Neuronal stem cell (in vitro differentiated cells): ENCODE data around the gene NAALADL2.

Source experiments
- DNase-seq: peaks from one replicate; pipeline ENCODE4 v3.0.0-alpha.2; 2013; ENCODE audit warnings: low spot score
- H2AFZ ChIP-seq: one replicate; pipeline ENCODE4 v1.6.1; 2013; ENCODE audit warnings: mild to moderate bottlenecking, low read length, inconsistent platforms
- H2AK5ac ChIP-seq: 2 replicates; pipeline ENCODE4 v1.6.1; 2013; ENCODE audit warnings: low read depth, mild to moderate bottlenecking, inconsistent platforms, low read length, moderate library complexity, mixed read lengths
- H2BK120ac ChIP-seq: 2 replicates; pipeline ENCODE4 v1.6.1; 2013; ENCODE audit warnings: low read depth, mild to moderate bottlenecking, inconsistent platforms, low read length, moderate library complexity, mixed read lengths
- H2BK12ac ChIP-seq: one replicate; pipeline ENCODE4 v1.6.1; 2013; ENCODE audit warnings: low read length, inconsistent platforms
- H2BK15ac ChIP-seq: 2 replicates; pipeline ENCODE4 v1.6.1; 2013; ENCODE audit warnings: mild to moderate bottlenecking, low read length, inconsistent platforms, mixed read lengths
- H2BK5ac ChIP-seq: one replicate; pipeline ENCODE4 v1.6.1; 2013; ENCODE audit warnings: inconsistent platforms, mild to moderate bottlenecking, low read length, moderate library complexity
- H3K14ac ChIP-seq: one replicate; pipeline ENCODE4 v1.6.1; 2013; ENCODE audit warnings: low read length, inconsistent platforms
- H3K18ac ChIP-seq: 2 replicates; pipeline ENCODE4 v1.6.1; 2013; ENCODE audit warnings: low read length, inconsistent platforms
- H3K23ac ChIP-seq: 2 replicates; pipeline ENCODE4 v1.6.1; 2013; ENCODE audit warnings: low read depth, mild to moderate bottlenecking, mixed read lengths, low read length, inconsistent platforms; ENCODE audit not compliant: poor library complexity
- H3K27ac ChIP-seq: replicated peaks from 3 replicates; pipeline ENCODE4 v1.5.1; 2013; ENCODE audit warnings: low read length, inconsistent platforms
- H3K27me3 ChIP-seq, 3 experiments: 2 replicates each; pipeline ENCODE4 v1.6.1; 2013; ENCODE audit warnings: low read length in 3 of 3, mild to moderate bottlenecking in 2 of 3, inconsistent platforms in 1 of 3, low read depth in 1 of 3, mixed read lengths in 1 of 3, moderate library complexity in 1 of 3; ENCODE audit not compliant: control insufficient read depth in 3 of 3, insufficient read depth in 3 of 3
- H3K36me3 ChIP-seq, 2 donors: replicated peaks in 1 of 2; 2 replicates each; pipeline ENCODE4 v1.6.1; 2013; ENCODE audit warnings: low read length in 2 of 2; ENCODE audit not compliant: control insufficient read depth in 2 of 2, insufficient read depth in 2 of 2
- H3K4ac ChIP-seq: 2 replicates; pipeline ENCODE4 v1.6.1; 2013; ENCODE audit warnings: inconsistent platforms, mild to moderate bottlenecking, low read length, moderate library complexity
- H3K4me1 ChIP-seq, 2 donors: 1 replicate in 1 of 2; 2 replicates in 1 of 2; pipeline ENCODE4 v1.6.1; 2013; ENCODE audit warnings: low read length in 2 of 2, low read depth in 1 of 2; ENCODE audit not compliant: control insufficient read depth in 2 of 2, insufficient read depth in 1 of 2
- H3K4me2 ChIP-seq: one replicate; pipeline ENCODE4 v1.6.1; 2013; ENCODE audit warnings: mild to moderate bottlenecking, low read length, inconsistent platforms; ENCODE audit not compliant: insufficient read depth, poor library complexity, severe bottlenecking
- H3K4me3 ChIP-seq, 2 donors: 2 replicates each; pipeline ENCODE4 v1.5.1; 2013; ENCODE audit warnings: low read length in 2 of 2, mild to moderate bottlenecking in 2 of 2, inconsistent platforms in 1 of 2, moderate library complexity in 1 of 2
- H3K79me1 ChIP-seq: one replicate; pipeline ENCODE4 v1.6.1; 2013; ENCODE audit warnings: low read depth, mild to moderate bottlenecking, inconsistent platforms, low read length, moderate library complexity
- H3K9ac ChIP-seq: one replicate; pipeline ENCODE4 v1.6.1; 2013; ENCODE audit warnings: mild to moderate bottlenecking, low read depth, low read length, inconsistent platforms; ENCODE audit not compliant: poor library complexity
- H3K9me3 ChIP-seq, 2 donors: replicated peaks in 1 of 2; 2 replicates each; pipeline versions ENCODE3 to v1.6.1; 2013; ENCODE audit warnings: low read length in 2 of 2, mild to moderate bottlenecking in 2 of 2, inconsistent platforms in 1 of 2, low read depth in 1 of 2, mixed read lengths in 1 of 2, moderate library complexity in 1 of 2; ENCODE audit not compliant: control insufficient read depth in 2 of 2, insufficient read depth in 1 of 2
- H4K8ac ChIP-seq: one replicate; pipeline ENCODE4 v1.6.1; 2013; ENCODE audit warnings: low read depth, mild to moderate bottlenecking, inconsistent platforms, low read length, moderate library complexity
- H4K91ac ChIP-seq: one replicate; pipeline ENCODE4 v1.6.1; 2013; ENCODE audit warnings: low read length, low read depth, mild to moderate bottlenecking, inconsistent platforms; ENCODE audit not compliant: poor library complexity
- WGBS, 2 donors: extraction: QIAGEN DNeasy Blood & Tissue Kit; methylation state at CpG; one replicate each; pipeline ENCODE4 v1.1.7; 2013; ENCODE audit warnings: missing lambda C conversion rate in 2 of 2, mixed read lengths in 1 of 2; ENCODE audit not compliant: insufficient read length in 2 of 2, insufficient replicate concordance in 1 of 2; ENCODE audit errors: extremely low coverage in 2 of 2; 5-methylcytosine and 5-hydroxymethylcytosine counted together

The NAALADL2 gene

DNA sequence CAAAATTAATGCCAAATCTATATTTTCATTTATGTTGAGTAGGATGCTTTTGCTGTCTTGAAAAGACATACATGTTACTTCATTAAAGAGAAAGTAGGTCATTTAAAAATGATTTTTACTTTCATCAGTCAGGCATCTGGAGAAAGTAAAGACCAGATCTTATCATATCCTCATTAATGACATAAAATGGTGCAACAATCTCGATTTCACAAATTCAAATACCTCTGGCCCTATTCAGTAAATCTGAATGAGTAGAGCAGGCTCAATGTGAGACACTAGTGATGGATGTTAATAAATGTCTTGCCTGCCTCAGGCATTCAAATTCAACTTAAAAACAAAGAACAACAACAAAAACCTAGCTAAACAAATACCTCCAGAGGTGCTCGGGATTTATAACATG lies 714.1 kb downstream of the NAALADL2 start:
- no peak for DNase-seq
- H3K4me2 ChIP-seq = no peak overlapping the region
- H4K8ac ChIP-seq = no peak overlapping the region
- no peak overlapping the region for H3K23ac ChIP-seq
- no peak overlapping the region for H2BK120ac ChIP-seq
- no peak overlapping the region for H3K4ac ChIP-seq
- WGBS, 2 donors = no CpG with 5 or more reads among the region's 2 CpGs
- H3K18ac ChIP-seq = no peak overlapping the region
- H3K4me3 ChIP-seq = no peak overlapping the region
- no peak overlapping the region for H2AK5ac ChIP-seq
- H2BK5ac ChIP-seq = no peak overlapping the region
- H3K36me3 ChIP-seq = no peaks in the 10 kb centered on the region
- H2AFZ ChIP-seq = no peak overlapping the region
- no peaks in the 10 kb centered on the region for H3K79me1 ChIP-seq
- no peak overlapping the region for H2BK15ac ChIP-seq
- H4K91ac ChIP-seq = no peak overlapping the region
- H3K27ac ChIP-seq = no peak overlapping the region
- H3K9ac ChIP-seq = no peak overlapping the region
- no peaks in the 10 kb centered on the region for H3K27me3 ChIP-seq
- no peak overlapping the region for H3K14ac ChIP-seq
- peaks cover 0 to 2% of the 10 kb centered on the region in 2 donors for H3K4me1 ChIP-seq
- H2BK12ac ChIP-seq = no peak overlapping the region
- no peaks in the 10 kb centered on the region for H3K9me3 ChIP-seq

DNA sequence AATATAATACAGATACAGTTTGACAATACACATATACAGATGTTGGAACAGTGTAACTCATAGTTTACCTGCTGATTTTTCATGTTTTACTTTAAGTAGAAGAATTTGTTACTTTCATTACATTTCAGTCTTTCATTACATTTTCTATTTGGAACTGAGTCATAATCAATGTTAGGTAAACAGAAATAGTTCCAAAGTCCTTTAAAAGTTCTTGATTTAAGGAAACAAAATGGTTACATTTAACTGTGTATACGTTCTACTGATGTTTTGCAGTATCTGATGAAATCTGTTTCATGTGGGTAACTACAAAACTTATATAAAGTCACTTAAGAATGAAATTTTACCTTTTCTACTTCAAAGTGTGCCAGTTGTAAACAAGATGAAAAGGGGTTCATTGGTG lies 721.2 kb downstream of the NAALADL2 start:
- no peak overlapping the region for H2BK5ac ChIP-seq
- H3K14ac ChIP-seq = no peak overlapping the region
- H3K4me2 ChIP-seq = no peak overlapping the region
- H3K4ac ChIP-seq = no peak overlapping the region
- H3K27me3 ChIP-seq = no peaks in the 10 kb centered on the region
- no peaks in the 10 kb centered on the region for H3K36me3 ChIP-seq
- no peak overlapping the region for H2BK15ac ChIP-seq
- H4K91ac ChIP-seq = no peak overlapping the region
- no peaks in the 10 kb centered on the region for H3K9me3 ChIP-seq
- H2AK5ac ChIP-seq = no peak overlapping the region
- H3K4me1 ChIP-seq = peaks cover 0 to 2% of the 10 kb centered on the region in 2 donors
- no peak overlapping the region for H2BK120ac ChIP-seq
- H3K27ac ChIP-seq = no peak overlapping the region
- no peak overlapping the region for H4K8ac ChIP-seq
- H3K79me1 ChIP-seq = no peaks in the 10 kb centered on the region
- no peak for DNase-seq
- no peak overlapping the region for H2BK12ac ChIP-seq
- no CpG with 5 or more reads among the region's 1 CpG for WGBS, 2 donors
- H3K18ac ChIP-seq = no peak overlapping the region
- H3K23ac ChIP-seq = no peak overlapping the region
- H3K4me3 ChIP-seq = no peak overlapping the region
- no peak overlapping the region for H2AFZ ChIP-seq
- no peak overlapping the region for H3K9ac ChIP-seq

DNA sequence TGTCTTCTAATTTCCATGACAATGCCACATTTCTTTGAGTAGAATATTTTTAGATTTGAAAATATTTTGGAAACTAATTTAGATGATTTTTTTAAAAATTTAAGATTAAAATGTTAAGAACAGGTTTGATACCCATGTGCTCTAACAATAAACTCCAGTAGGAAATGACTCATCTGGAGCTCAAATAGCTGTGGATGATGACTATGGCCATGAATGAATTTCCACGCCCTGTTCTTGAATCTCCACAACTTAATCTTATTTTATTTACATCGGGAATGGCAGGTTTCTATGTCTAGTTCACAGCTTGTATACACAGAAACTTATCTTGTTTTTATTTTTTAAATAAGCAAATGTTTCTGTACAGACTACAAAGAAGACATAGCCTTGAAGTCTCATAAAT lies 726.8 kb downstream of the NAALADL2 start:
- Histone ChIP-seq H3K4ac (no peak overlapping the region), H3K23ac (no peak overlapping the region), H3K9me3 (no peaks in the 10 kb centered on the region), H3K27ac (no peak overlapping the region), H3K4me3 (no peak overlapping the region), H2BK5ac (no peak overlapping the region), H3K79me1 (no peaks in the 10 kb centered on the region), H3K18ac (no peak overlapping the region), H4K91ac (no peak overlapping the region), H3K14ac (no peak overlapping the region), H3K4me2 (no peak overlapping the region), H3K9ac (no peak overlapping the region), H2AFZ (no peak overlapping the region), H2BK12ac (no peak overlapping the region), H2BK120ac (no peak overlapping the region), H2AK5ac (no peak overlapping the region), H3K4me1 (no peaks in the 10 kb centered on the region), H3K36me3 (no peaks in the 10 kb centered on the region), H3K27me3 (no peaks in the 10 kb centered on the region), H2BK15ac (no peak overlapping the region), H4K8ac (no peak overlapping the region)
- no peak for DNase-seq
- no CpG with 5 or more reads among the region's 2 CpGs for WGBS, 2 donors

DNA sequence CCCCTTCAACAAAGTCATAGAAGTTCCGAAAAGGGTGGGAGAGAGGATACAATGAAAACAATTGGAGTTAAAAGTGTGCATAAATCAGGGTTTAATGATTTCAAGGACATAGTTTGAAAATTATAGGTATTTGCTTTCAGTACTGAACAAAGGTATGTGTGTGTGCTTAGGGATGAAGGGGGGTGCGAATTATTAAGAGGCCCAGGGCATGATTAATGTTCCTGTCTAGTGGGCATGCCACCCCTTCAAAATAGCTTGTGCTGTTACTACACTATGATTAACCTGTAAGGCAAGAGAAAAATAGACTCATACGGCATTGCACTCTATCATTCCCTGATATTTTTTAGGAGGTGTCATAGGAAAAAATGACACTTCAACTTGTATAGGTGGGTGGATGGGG lies 731.6 kb downstream of the NAALADL2 start:
- Histone ChIP-seq H2BK12ac (no peak overlapping the region), H3K4me2 (no peak overlapping the region), H3K9ac (no peak overlapping the region), H2BK120ac (no peak overlapping the region), H3K27me3 (no peaks in the 10 kb centered on the region), H2BK5ac (no peak overlapping the region), H3K14ac (no peak overlapping the region), H3K4me3 (no peak overlapping the region), H3K9me3 (peaks cover 0 to 16% of the 10 kb centered on the region in 2 donors), H3K36me3 (no peaks in the 10 kb centered on the region), H3K4ac (no peak overlapping the region), H3K4me1 (no peaks in the 10 kb centered on the region), H3K18ac (no peak overlapping the region), H3K79me1 (no peaks in the 10 kb centered on the region), H2BK15ac (no peak overlapping the region), H3K27ac (no peak overlapping the region), H3K23ac (no peak overlapping the region), H2AK5ac (no peak overlapping the region), H4K91ac (no peak overlapping the region), H2AFZ (no peak overlapping the region), H4K8ac (no peak overlapping the region)
- no peak for DNase-seq
- no CpG with 5 or more reads among the region's 3 CpGs for WGBS, 2 donors
